Esophagus squamous epithelium (tissue), 5 donors: Measurements from ENCODE around the gene PARD3. TPM values are rescaled to one million over a fixed set of nuclear protein-coding genes. Genes with fewer than 3 reads are reported as not detected.

Experiments used
- DNase-seq: peaks from one replicate; lab custom pipeline; 2025; lab: John Stamatoyannopoulos, UW
- H3K27ac ChIP-seq, 4 donors: fragments of 200-600 bp; sonication (generic); one replicate each; pipeline ENCODE4 v1.5.1; 2016 to 2019; ENCODE audit warnings: mild to moderate bottlenecking in 1 of 4
- H3K27me3 ChIP-seq, 4 donors: fragments of 200-600 bp; sonication (generic); 1 replicate in 3 of 4; 2 replicates in 1 of 4; pipeline versions ENCODE4 v1.5.1 to v1.6.0; 2017 to 2021; ENCODE audit warnings: antibody characterized with exemption in 1 of 4
- H3K36me3 ChIP-seq, 3 donors: fragments of 200-600 bp; sonication (generic); one replicate each; pipeline ENCODE4 v1.5.1; 2016 to 2019
- H3K4me1 ChIP-seq, 3 donors: fragments of 200-600 bp; sonication (generic); one replicate each; pipeline ENCODE4 v1.5.1; 2017 to 2019
- H3K4me3 ChIP-seq, 4 donors: fragments of 200-600 bp; sonication (generic); 1 replicate in 3 of 4; 2 replicates in 1 of 4; pipeline ENCODE4 v1.5.1; 2016 to 2019; ENCODE audit warnings: mild to moderate bottlenecking in 2 of 4, moderate library complexity in 1 of 4
- H3K9me3 ChIP-seq, 3 donors: fragments of 200-600 bp; sonication (generic); one replicate each; pipeline ENCODE4 v1.5.1; 2016 to 2019
- POLR2A ChIP-seq, 4 donors: fragments of 450-650 bp; IDR thresholded peaks; one replicate each; pipeline ENCODE4 v1.6.1; 2017; ENCODE audit warnings: antibody characterized with exemption in 4 of 4, mild to moderate bottlenecking in 4 of 4, moderate library complexity in 3 of 4
- WGBS, 2 donors: methylation state at CpG; one replicate each; pipeline ENCODE4 v1.1.5; 2018; 5-methylcytosine and 5-hydroxymethylcytosine counted together
- intact Hi-C: fragments of 100-400 bp; cut with DNase I; formaldehyde crosslinking; loops from one replicate; pipeline ENCODE4 v1.15.0; 2022
- total RNA-seq, 4 donors: library from RNA; depleted of rRNA; stranded (reverse); fragments of >200 nt; gene quantifications; one replicate each; pipeline ENCODE4 v1.1.0, GENCODE V29; 2016
- TF ChIP-seq, protein P1 (sequence below), 6 experiments: fragments of 450-650 bp in 4 of 6; fragments of 200-600 bp in 2 of 6; sonication (generic) in 2 of 6; IDR thresholded peaks; one replicate each; pipeline ENCODE4 v1.5.1; 2016 to 2019; ENCODE audit warnings: antibody characterized with exemption in 6 of 6, mild to moderate bottlenecking in 4 of 6, moderate library complexity in 4 of 6
- donor health status: DM: yes; HTN: yes; CAD: no.

PARD3 gene
- total RNA-seq, 4 donors from 2014 or later = 57.3 to 114 (median 81.7) TPM

DNA sequence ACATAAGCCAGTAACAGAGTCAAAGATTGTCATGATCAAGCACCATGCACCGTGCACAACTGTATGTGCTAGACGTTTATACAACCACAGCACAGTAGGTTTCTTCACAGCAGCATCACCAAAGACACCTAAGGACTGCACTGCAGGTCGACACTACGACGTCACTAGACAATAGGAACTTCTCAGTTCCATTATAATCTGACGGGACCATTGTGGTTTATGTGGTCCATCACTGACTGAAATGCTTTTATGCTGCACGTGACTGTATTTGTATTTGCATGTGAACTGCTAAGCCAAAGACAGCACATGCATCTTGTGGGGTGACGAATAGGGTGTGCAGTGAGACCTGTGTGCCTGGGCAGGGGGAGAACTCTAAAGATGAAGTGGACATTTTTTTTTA, 164.9 kb downstream of the PARD3 start:
- Histone ChIP-seq H3K27me3 (no peaks in the 10 kb centered on the region), H3K36me3 (no peaks in the 10 kb centered on the region), H3K4me1 (peaks cover 0 to 34% (median 0%) of the 10 kb centered on the region in 3 donors), H3K4me3 (no peak overlapping the region), H3K9me3 (no peaks in the 10 kb centered on the region), H3K27ac (no peak overlapping the region)
- WGBS, 2 donors = 73 to 89% methylated on average over 8 of the region's 8 CpGs
- no peak for TF ChIP-seq POLR2A (IDR thresholded peaks at IDR 0.05)
- TF ChIP-seq, protein P1, sequence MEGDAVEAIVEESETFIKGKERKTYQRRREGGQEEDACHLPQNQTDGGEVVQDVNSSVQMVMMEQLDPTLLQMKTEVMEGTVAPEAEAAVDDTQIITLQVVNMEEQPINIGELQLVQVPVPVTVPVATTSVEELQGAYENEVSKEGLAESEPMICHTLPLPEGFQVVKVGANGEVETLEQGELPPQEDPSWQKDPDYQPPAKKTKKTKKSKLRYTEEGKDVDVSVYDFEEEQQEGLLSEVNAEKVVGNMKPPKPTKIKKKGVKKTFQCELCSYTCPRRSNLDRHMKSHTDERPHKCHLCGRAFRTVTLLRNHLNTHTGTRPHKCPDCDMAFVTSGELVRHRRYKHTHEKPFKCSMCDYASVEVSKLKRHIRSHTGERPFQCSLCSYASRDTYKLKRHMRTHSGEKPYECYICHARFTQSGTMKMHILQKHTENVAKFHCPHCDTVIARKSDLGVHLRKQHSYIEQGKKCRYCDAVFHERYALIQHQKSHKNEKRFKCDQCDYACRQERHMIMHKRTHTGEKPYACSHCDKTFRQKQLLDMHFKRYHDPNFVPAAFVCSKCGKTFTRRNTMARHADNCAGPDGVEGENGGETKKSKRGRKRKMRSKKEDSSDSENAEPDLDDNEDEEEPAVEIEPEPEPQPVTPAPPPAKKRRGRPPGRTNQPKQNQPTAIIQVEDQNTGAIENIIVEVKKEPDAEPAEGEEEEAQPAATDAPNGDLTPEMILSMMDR (IDR thresholded peaks at IDR 0.05) = no peak
- no peak for DNase-seq
- intact Hi-C loops = no loop called here

DNA sequence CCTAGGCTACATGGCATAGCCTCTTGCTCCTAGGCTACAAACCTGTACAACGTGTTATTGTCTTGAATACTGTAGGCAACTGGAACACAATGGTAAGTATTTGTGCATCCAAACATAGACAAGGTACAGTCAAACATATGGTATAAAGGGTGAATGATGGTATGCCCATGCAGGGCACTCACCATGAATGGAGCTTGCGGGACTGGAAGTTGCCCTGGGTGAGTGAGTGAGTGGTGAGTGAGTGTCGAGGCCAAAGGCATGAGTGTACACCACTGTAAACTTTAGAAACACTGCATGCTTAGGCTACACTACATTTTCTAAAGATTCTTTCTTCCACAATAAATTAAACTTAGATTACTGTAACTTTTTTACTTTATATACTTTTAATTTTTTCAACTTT, 165.7 kb downstream of the PARD3 start:
- Histone ChIP-seq H3K4me3 (no peak overlapping the region), H3K4me1 (peaks cover 0 to 34% (median 0%) of the 10 kb centered on the region in 3 donors), H3K27ac (no peak overlapping the region), H3K27me3 (no peaks in the 10 kb centered on the region), H3K36me3 (no peaks in the 10 kb centered on the region), H3K9me3 (no peaks in the 10 kb centered on the region)
- WGBS, 2 donors = 85 to 92% methylated on average over 3 of the region's 3 CpGs
- DNase-seq = no peak
- TF ChIP-seq POLR2A (IDR thresholded peaks at IDR 0.05) = no peak
- intact Hi-C loops = no loop called here

DNA sequence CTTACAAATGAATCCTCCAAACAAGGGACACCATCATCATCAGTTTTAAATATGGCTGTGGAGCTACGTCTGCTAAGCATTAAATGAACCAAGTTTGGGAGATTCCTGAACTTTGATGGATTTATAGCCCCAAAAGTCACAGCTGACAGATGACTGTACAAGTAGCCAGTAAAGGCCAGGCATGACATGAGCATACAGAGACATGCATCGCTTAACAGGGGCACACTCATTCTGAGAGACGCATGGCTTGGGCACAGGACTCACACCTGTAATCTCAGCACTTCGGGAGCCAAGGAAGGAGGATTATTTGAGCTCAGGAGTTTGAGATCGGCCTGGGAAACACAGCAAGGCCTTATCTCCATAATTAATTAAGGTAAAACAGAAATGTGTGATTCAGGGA, 166.2 kb downstream of the PARD3 start:
- Histone ChIP-seq H3K27ac (no peak overlapping the region), H3K36me3 (no peaks in the 10 kb centered on the region), H3K27me3 (no peaks in the 10 kb centered on the region), H3K4me1 (peaks cover 0 to 34% (median 0%) of the 10 kb centered on the region in 3 donors), H3K4me3 (no peak overlapping the region), H3K9me3 (no peaks in the 10 kb centered on the region)
- intact Hi-C loops = no loop called here
- 83 to 88% methylated on average over 4 to 5 of the region's 5 CpGs for WGBS, 2 donors
- TF ChIP-seq, protein P1 (IDR thresholded peaks at IDR 0.05) = no peak
- no peak for TF ChIP-seq POLR2A (IDR thresholded peaks at IDR 0.05)
- no peak for DNase-seq

DNA sequence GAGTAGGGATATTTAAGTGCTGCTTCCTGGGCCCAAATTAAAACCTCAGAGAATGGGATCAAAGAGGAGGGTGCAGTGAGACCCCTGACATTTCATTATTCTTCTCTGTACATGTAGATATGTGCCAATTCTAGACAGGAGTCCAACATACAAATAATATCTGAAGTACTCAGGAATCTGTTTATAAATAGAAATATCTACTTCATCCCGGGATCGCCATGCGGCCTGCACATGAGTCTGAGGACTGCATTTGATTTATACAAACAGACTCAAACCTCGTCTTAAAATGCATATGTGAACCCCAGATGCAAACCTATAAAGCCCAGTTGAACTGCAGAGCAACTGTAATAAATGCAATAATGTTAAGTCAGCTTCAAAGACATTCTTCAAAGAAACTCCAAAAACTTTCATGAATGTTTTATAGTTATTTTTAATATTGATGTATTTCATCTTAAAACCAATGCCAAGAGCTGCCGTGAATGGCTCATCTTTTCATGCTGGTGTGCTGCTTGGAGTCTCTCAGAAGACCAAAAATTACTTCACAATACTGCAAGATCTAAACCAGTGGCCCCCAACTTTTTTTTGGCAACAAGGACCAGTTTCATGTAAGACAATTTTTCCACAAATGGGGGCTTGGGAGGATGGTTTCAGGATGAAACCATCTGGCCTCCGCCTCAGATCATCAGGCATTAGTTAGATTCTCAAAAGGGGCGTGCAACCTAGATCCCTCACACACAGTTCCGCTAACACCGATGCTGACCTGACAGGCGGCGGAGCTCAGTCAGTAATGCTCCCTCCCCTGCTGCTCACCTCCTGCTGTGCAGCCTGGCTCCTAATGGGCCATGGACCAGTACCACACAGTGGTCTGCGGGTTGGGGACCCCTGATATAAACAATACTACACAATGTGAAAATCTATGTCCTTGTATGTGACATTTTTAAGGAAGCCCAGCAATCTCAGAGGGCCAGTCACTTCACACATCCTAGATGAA, 166.9 kb downstream of the PARD3 start:
- no peaks in the 10 kb centered on the region for H3K9me3 ChIP-seq
- H3K27ac ChIP-seq = no peak overlapping the region
- TF ChIP-seq, protein P1 (IDR thresholded peaks at IDR 0.05) = no peak
- TF ChIP-seq POLR2A (IDR thresholded peaks at IDR 0.05) = no peak
- H3K4me1 ChIP-seq = peaks cover 0 to 26% (median 0%) of the 10 kb centered on the region in 3 donors
- H3K36me3 ChIP-seq = no peaks in the 10 kb centered on the region
- DNase-seq = no peak
- 80 to 87% methylated on average over 10 to 11 of the region's 12 CpGs for WGBS, 2 donors
- intact Hi-C loops = no loop called here
- no peak overlapping the region for H3K4me3 ChIP-seq
- no peaks in the 10 kb centered on the region for H3K27me3 ChIP-seq

DNA sequence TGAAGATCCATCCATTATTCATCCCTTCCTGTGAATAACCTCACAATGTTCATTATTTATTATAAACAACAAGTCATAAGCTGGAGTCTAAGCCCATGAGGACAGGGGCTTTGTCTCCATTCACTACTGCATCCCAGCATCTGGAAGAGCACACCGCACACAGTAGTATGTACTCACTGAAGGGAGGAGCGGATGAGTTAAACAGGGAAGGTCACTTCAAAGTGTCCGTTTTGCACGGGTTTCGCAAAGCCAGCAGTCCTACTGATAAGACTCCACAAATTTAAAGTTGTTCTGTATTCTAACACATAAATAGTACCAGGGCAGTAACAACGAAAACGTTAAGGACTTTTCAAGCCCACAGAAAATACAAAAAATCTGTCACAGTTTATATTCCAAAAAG, 167.9 kb downstream of the PARD3 start:
- H3K27ac ChIP-seq = no peak overlapping the region
- no peak for DNase-seq
- peaks cover 0 to 27% (median 0%) of the 10 kb centered on the region in 3 donors for H3K4me1 ChIP-seq
- H3K4me3 ChIP-seq = no peak overlapping the region
- intact Hi-C loops = no loop called here
- no peaks in the 10 kb centered on the region for H3K9me3 ChIP-seq
- no peaks in the 10 kb centered on the region for H3K36me3 ChIP-seq
- no peak for TF ChIP-seq POLR2A (IDR thresholded peaks at IDR 0.05)
- TF ChIP-seq, protein P1 (IDR thresholded peaks at IDR 0.05) = no peak
- H3K27me3 ChIP-seq = no peaks in the 10 kb centered on the region
- 79 to 86% methylated on average over 7 of the region's 7 CpGs for WGBS, 2 donors
